ENCODE data around the gene MTM1. TPM values are rescaled to one million over a fixed set of nuclear protein-coding genes. Genes with fewer than 3 reads are reported as not detected.

The MTM1 gene
- total and polyA plus RNA-seq, 2 donors (not counting 1 experiment from before 2014, with no cell fraction given): 8.7 to 29.8 TPM

- Mint-ChIP-seq H3K27me3 (no peaks in the 10 kb centered on the region), H3K4me3 (no peak overlapping the region), H3K27ac (no peak overlapping the region), H3K4me1 (peaks cover 27% of the 10 kb centered on the region), H3K9me3 (ENCODE audit: insufficient read depth) (no peaks in the 10 kb centered on the region)
- CTCF ChIA-PET: interaction anchor here (2.3 to 5.2 kb wide), 2 partner anchors 14 to 20 kb away, joined by 7 to 49 read pairs; no protein-coding TSS in a partner anchor
- Histone ChIP-seq H4K20me1 (ENCODE audit: control insufficient read depth, insufficient read depth, low read length, poor library complexity, severe bottlenecking) (peaks cover 5% of the 10 kb centered on the region), H3K27me3 (replicated peaks in 1 of 4; ENCODE audit: control extremely low read depth in 1 of 4, control insufficient read depth in 3 of 4, insufficient read depth in 4 of 4, low read length in 3 of 4) (no peaks in the 10 kb centered on the region), H2AFZ (ENCODE audit: insufficient read depth, low read depth, low read length, poor library complexity, severe bottlenecking) (no peak overlapping the region), H3K4me2 (replicated peaks; ENCODE audit: low read depth, low read length, poor library complexity, severe bottlenecking) (no peak overlapping the region), H3K79me2 (ENCODE audit: control insufficient read depth, insufficient read depth, low read length) (peaks cover 86% of the 10 kb centered on the region), H3K9ac (ENCODE audit: low read length) (no peak overlapping the region), H3K4me3 (ENCODE audit: control extremely low read depth in 1 of 5, extremely low read depth in 1 of 5, insufficient read depth in 1 of 5, low read depth in 2 of 5, low read length in 4 of 5) (no peak overlapping the region), H3K4me1 (ENCODE audit: control insufficient read depth in 2 of 2, insufficient read depth in 2 of 2, low read length in 2 of 2) (peaks cover 8 to 9% of the 10 kb centered on the region in 2 donors), H3K36me3 (replicated peaks in 1 of 2; ENCODE audit: control extremely low read depth in 1 of 2, control insufficient read depth in 1 of 2, extremely low read depth in 1 of 2, insufficient read depth in 2 of 2, low read length in 1 of 2) (peaks cover 0 to 50% of the 10 kb centered on the region in 2 experiments), H3K27ac (ENCODE audit: low read length in 2 of 2) (no peak overlapping the region), H3K9me3 (ENCODE audit: control extremely low read depth in 1 of 3, control insufficient read depth in 2 of 3, insufficient read depth in 1 of 3, low read length in 2 of 3) (no peaks in the 10 kb centered on the region)
- POLR2A ChIA-PET: no interaction called here
- no peak for DNase-seq
- no peak for ATAC-seq (ENCODE audit: low read depth)
- TF ChIP-seq CTCF (IDR thresholded peaks at IDR 0.05) (no peak), EZH2 (IDR thresholded peaks at IDR 0.05; ENCODE audit: borderline replicate concordance, insufficient read depth, low read depth, low read length, poor library complexity, severe bottlenecking) (no peak)
- intact Hi-C loops (cut with micrococcal nuclease): no loop called here
These were observed 135.2 kb downstream of the MTM1 start for GRCh38 chrX:150703695-150703974.

GRCh38 chrX:150704030-150704613, 135.7 kb downstream of the MTM1 start:
- H3K27me3 Mint-ChIP-seq: no peaks in the 10 kb centered on the region
- Histone ChIP-seq H2AFZ (ENCODE audit: insufficient read depth, low read depth, low read length, poor library complexity, severe bottlenecking) (no peak overlapping the region), H3K4me1 (ENCODE audit: control insufficient read depth in 2 of 2, insufficient read depth in 2 of 2, low read length in 2 of 2) (peaks cover 8% of the 10 kb centered on the region in 2 donors), H3K27ac (ENCODE audit: low read length in 2 of 2) (peak overlapping the region in 1 of 2 donors; percentile 22), H3K79me2 (ENCODE audit: control insufficient read depth, insufficient read depth, low read length) (peaks cover 84% of the 10 kb centered on the region), H3K4me2 (replicated peaks; ENCODE audit: low read depth, low read length, poor library complexity, severe bottlenecking) (no peak overlapping the region), H4K20me1 (ENCODE audit: control insufficient read depth, insufficient read depth, low read length, poor library complexity, severe bottlenecking) (peaks cover 5% of the 10 kb centered on the region), H3K27me3 (replicated peaks in 1 of 4; ENCODE audit: control extremely low read depth in 1 of 4, control insufficient read depth in 3 of 4, insufficient read depth in 4 of 4, low read length in 3 of 4) (no peaks in the 10 kb centered on the region), H3K9ac (ENCODE audit: low read length) (no peak overlapping the region), H3K36me3 (replicated peaks in 1 of 2; ENCODE audit: control extremely low read depth in 1 of 2, control insufficient read depth in 1 of 2, extremely low read depth in 1 of 2, insufficient read depth in 2 of 2, low read length in 1 of 2) (peaks cover 0 to 51% of the 10 kb centered on the region in 2 experiments), H3K4me3 (ENCODE audit: control extremely low read depth in 1 of 5, extremely low read depth in 1 of 5, insufficient read depth in 1 of 5, low read depth in 2 of 5, low read length in 4 of 5) (no peak overlapping the region), H3K9me3 (ENCODE audit: control extremely low read depth in 1 of 3, control insufficient read depth in 2 of 3, insufficient read depth in 1 of 3, low read length in 2 of 3) (no peaks in the 10 kb centered on the region)
- intact Hi-C loops (cut with micrococcal nuclease): no loop called here
- DNase-seq (no peak), ATAC-seq (ENCODE audit: low read depth) (no peak)
- H3K4me1 Mint-ChIP-seq: peaks cover 25% of the 10 kb centered on the region
- ChIA-PET CTCF (interaction anchor here (5.2 kb wide), 1 partner anchor 13 kb away, joined by 49 read pairs; no protein-coding TSS in a partner anchor), POLR2A (no interaction called here)
- H3K4me3 Mint-ChIP-seq: no peak overlapping the region
- no peaks in the 10 kb centered on the region for H3K9me3 Mint-ChIP-seq (ENCODE audit: insufficient read depth)
- H3K27ac Mint-ChIP-seq: no peak overlapping the region
- TF ChIP-seq EZH2 (IDR thresholded peaks at IDR 0.05; ENCODE audit: borderline replicate concordance, insufficient read depth, low read depth, low read length, poor library complexity, severe bottlenecking) (no peak), CTCF (IDR thresholded peaks at IDR 0.05) (no peak)
- WGBS (ENCODE audit: insufficient coverage): 92% methylated on average over 2 of the region's 3 CpGs

All from B cell (primary cell).